ENCODE results near the gene PLEKHA5.

PLEKHA5 gene

DNA sequence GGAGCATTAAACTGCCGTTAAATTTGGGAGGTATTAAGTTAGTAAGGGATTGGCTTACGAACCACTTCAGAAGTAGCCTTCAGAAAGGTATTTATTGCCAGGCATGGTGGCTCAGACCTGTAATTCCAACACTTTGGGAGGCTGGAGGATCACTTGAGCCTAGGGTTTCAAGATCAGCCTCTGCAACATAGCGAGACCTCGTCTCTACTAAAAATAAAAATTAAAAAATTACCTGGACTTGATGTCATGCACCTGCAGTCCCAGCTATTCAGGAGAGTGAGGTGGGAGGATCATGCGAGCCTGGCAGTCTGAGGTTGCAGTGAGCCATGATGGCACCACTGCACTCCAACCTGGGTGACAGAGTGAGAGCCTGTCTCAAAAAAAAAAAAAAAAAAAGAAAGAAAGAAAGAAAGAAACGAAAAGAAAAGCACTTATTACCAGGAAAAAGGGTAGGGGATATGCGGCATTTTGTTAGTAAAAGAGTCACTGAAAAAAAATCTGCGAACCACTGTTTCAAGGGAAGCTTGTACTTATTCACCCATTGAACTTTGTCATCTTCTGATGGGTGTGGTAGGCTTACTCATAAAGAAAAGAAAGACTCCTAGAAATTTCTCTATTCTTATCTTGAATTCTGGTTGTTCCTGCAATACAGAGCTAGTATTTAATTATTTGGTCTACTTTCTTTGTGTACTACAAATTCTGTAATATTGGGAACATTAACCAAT, 33.6 kb upstream of the PLEKHA5 start:
- Histone ChIP-seq H3K27me3 (ENCODE audit: control insufficient read depth, insufficient read depth, low read length) (no peaks in the 10 kb centered on the region), H3K9ac (no peak overlapping the region), H3K9me3 (ENCODE audit: control insufficient read depth, low read length) (no peaks in the 10 kb centered on the region), H3K4me2 (ENCODE audit: low read length) (no peak overlapping the region), H2AFZ (no peak overlapping the region), H3K36me3 (ENCODE audit: control insufficient read depth, insufficient read depth, low read length) (no peaks in the 10 kb centered on the region), H3K4me1 (no peaks in the 10 kb centered on the region), H3K4me3 (ENCODE audit: low read depth, low read length) (no peak overlapping the region), H3K79me2 (no peaks in the 10 kb centered on the region), H3K27ac (no peak overlapping the region)
- TF ChIP-seq, protein P1, sequence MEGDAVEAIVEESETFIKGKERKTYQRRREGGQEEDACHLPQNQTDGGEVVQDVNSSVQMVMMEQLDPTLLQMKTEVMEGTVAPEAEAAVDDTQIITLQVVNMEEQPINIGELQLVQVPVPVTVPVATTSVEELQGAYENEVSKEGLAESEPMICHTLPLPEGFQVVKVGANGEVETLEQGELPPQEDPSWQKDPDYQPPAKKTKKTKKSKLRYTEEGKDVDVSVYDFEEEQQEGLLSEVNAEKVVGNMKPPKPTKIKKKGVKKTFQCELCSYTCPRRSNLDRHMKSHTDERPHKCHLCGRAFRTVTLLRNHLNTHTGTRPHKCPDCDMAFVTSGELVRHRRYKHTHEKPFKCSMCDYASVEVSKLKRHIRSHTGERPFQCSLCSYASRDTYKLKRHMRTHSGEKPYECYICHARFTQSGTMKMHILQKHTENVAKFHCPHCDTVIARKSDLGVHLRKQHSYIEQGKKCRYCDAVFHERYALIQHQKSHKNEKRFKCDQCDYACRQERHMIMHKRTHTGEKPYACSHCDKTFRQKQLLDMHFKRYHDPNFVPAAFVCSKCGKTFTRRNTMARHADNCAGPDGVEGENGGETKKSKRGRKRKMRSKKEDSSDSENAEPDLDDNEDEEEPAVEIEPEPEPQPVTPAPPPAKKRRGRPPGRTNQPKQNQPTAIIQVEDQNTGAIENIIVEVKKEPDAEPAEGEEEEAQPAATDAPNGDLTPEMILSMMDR (IDR thresholded peaks at IDR 0.05): no peak

DNA sequence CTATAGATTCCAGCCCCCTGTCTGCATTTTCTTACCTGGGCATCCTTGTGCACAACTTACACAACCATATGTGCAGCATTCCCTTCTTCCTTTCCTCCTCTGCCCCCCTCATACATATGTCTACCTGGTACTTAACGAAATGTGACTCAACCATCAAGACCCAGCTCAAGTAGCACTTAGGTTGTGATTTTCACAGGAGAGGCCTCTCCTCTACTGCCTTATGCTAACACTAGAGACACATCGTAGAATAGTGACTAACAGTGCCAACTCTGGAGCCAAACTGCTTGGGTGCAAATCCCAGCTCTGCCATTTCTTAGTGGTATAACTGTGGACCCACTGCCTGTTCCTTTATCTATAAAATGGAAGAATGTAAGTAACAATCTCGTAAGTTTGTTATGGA, 24.1 kb upstream of the PLEKHA5 start:
- Histone ChIP-seq H3K4me1 (no peaks in the 10 kb centered on the region), H3K9ac (no peak overlapping the region), H3K4me2 (ENCODE audit: low read length) (no peak overlapping the region), H3K27me3 (ENCODE audit: control insufficient read depth, insufficient read depth, low read length) (no peaks in the 10 kb centered on the region), H2AFZ (no peak overlapping the region), H3K4me3 (ENCODE audit: low read depth, low read length) (no peak overlapping the region), H3K9me3 (ENCODE audit: control insufficient read depth, low read length) (no peaks in the 10 kb centered on the region), H3K27ac (no peak overlapping the region), H3K36me3 (ENCODE audit: control insufficient read depth, insufficient read depth, low read length) (no peaks in the 10 kb centered on the region), H3K79me2 (no peaks in the 10 kb centered on the region)
- TF ChIP-seq, protein P1 (IDR thresholded peaks at IDR 0.05): no peak

DNA sequence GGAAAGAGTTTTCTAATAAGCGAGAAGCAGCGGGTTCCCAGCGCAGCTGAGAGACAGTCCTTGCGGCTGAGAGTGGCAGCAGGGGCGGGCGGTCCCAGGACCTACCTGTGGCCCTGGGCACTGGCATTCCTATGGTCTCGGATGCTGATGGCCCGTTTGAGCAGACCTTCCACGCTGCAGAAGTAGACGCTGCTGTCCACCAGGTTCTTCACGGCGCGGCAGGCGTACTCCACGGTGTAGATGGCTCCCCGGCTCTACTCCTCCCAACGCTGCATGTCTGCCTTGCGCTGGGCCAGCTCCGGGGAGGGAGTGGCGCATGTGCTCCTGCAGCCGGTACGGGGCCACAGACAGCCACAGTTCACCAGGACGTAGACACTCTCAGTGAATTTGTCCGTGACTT, 21.8 kb upstream of the PLEKHA5 start:
- no peak overlapping the region for H3K4me3 ChIP-seq (ENCODE audit: low read depth, low read length)
- no peak overlapping the region for H3K9ac ChIP-seq
- TF ChIP-seq, protein P1 (IDR thresholded peaks at IDR 0.05): no peak
- no peak overlapping the region for H3K4me2 ChIP-seq (ENCODE audit: low read length)
- H3K27ac ChIP-seq: no peak overlapping the region
- no peaks in the 10 kb centered on the region for H3K9me3 ChIP-seq (ENCODE audit: control insufficient read depth, low read length)
- H3K27me3 ChIP-seq (ENCODE audit: control insufficient read depth, insufficient read depth, low read length): no peaks in the 10 kb centered on the region
- H3K4me1 ChIP-seq: no peaks in the 10 kb centered on the region
- H3K36me3 ChIP-seq (ENCODE audit: control insufficient read depth, insufficient read depth, low read length): no peaks in the 10 kb centered on the region
- no peaks in the 10 kb centered on the region for H3K79me2 ChIP-seq
- no peak overlapping the region for H2AFZ ChIP-seq

DNA sequence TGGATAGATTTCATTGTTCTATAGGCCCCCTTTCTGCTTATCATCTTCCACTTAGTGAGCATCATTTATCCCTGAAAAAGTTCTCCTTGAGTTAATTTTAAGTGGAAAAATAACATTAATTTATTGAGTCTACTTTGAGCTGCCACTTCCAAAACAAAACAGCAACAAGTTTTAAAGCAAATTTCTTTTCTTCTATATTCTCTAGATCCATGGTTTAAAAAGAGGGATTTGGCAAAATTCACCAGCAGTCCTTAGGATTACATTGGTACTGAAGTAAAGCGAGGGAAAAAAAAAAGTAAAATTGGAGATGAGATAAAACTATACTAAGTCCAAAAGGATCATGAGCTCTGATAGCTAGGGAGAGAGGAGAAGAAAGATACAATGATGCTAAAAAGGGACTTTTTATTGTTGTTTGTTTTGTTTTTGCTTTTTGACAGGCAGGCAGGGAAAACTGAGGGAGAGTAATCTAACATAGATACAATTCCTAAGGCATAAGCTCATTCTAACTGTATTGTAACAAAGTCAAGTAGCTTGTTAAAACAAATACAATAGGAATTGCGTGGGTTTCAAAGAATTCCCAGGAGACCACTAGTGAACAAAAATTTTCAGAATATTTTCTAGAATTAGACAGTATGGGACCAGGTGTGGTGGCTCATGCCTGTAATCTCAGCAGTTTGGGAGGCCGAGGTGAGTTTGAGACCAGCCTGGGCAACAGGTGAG, 19.2 kb upstream of the PLEKHA5 start:
- no peaks in the 10 kb centered on the region for H3K9me3 ChIP-seq (ENCODE audit: control insufficient read depth, low read length)
- H3K4me2 ChIP-seq (ENCODE audit: low read length): no peak overlapping the region
- no peaks in the 10 kb centered on the region for H3K4me1 ChIP-seq
- no peak overlapping the region for H3K9ac ChIP-seq
- H3K4me3 ChIP-seq (ENCODE audit: low read depth, low read length): no peak overlapping the region
- H2AFZ ChIP-seq: no peak overlapping the region
- H3K36me3 ChIP-seq (ENCODE audit: control insufficient read depth, insufficient read depth, low read length): no peaks in the 10 kb centered on the region
- no peak overlapping the region for H3K27ac ChIP-seq
- no peaks in the 10 kb centered on the region for H3K79me2 ChIP-seq
- no peaks in the 10 kb centered on the region for H3K27me3 ChIP-seq (ENCODE audit: control insufficient read depth, insufficient read depth, low read length)
- TF ChIP-seq, protein P1 (IDR thresholded peaks at IDR 0.05): no peak

Data from parathyroid adenoma (tissue), 2 donors.